Tibial nerve (tissue), 4 donors: ENCODE results near the gene FHL1.

Experiments
- EP300 ChIP-seq, 2 donors: sonication (generic); formaldehyde crosslinking; IDR thresholded peaks; one replicate each; pipeline ENCODE4 v1.6.1; 2017; ENCODE audit warnings: antibody characterized with exemption in 2 of 2, mild to moderate bottlenecking in 1 of 2
- POLR2A ChIP-seq, 2 donors: fragments of 450-650 bp; IDR thresholded peaks; one replicate each; pipeline ENCODE4 v1.6.1; 2017; ENCODE audit warnings: antibody characterized with exemption in 2 of 2, mild to moderate bottlenecking in 2 of 2, moderate library complexity in 2 of 2
- TF ChIP-seq, protein P1 (sequence below), 5 experiments: fragments of 200-600 bp in 3 of 5; fragments of 450-650 bp in 2 of 5; sonication (generic) in 3 of 5; IDR thresholded peaks; one replicate each; pipeline ENCODE4 v1.5.1; 2016 to 2019; ENCODE audit warnings: antibody characterized with exemption in 5 of 5, mild to moderate bottlenecking in 3 of 5, moderate library complexity in 2 of 5

DNA sequence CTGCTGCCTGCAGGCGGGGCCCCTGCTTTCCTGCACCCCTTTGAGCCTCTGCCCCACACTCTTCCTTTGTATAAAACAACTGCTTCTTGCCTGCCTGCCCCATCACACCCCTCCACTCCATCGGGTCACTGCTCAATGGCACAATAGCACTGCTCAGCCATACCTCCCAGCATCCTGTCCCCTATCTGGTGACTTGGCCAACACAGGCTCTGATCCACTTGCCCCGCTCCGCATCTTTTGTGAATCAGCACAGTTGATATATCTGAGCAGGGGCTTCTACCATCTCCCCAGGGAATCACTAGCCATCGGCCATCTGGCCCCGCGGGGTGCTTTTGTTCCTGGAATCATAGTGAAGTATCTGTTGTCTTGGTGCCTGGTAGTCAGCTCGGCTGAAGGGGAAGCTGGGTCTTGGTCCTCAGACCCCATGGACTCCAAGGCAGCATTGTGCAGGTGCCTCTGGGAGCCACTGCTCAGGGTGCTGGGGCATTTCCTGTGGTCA is 58.6 kb downstream of the FHL1 start:
- TF ChIP-seq, protein P1, sequence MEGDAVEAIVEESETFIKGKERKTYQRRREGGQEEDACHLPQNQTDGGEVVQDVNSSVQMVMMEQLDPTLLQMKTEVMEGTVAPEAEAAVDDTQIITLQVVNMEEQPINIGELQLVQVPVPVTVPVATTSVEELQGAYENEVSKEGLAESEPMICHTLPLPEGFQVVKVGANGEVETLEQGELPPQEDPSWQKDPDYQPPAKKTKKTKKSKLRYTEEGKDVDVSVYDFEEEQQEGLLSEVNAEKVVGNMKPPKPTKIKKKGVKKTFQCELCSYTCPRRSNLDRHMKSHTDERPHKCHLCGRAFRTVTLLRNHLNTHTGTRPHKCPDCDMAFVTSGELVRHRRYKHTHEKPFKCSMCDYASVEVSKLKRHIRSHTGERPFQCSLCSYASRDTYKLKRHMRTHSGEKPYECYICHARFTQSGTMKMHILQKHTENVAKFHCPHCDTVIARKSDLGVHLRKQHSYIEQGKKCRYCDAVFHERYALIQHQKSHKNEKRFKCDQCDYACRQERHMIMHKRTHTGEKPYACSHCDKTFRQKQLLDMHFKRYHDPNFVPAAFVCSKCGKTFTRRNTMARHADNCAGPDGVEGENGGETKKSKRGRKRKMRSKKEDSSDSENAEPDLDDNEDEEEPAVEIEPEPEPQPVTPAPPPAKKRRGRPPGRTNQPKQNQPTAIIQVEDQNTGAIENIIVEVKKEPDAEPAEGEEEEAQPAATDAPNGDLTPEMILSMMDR (IDR thresholded peaks at IDR 0.05), result no peak
- TF ChIP-seq EP300 (IDR thresholded peaks at IDR 0.05), result no peak
- no peak for TF ChIP-seq POLR2A (IDR thresholded peaks at IDR 0.05)
